A673 (cell line): Measurements from ENCODE around the gene TRIP4. TPM values are rescaled to one million over a fixed set of nuclear protein-coding genes. Genes with fewer than 3 reads are reported as not detected.

Source experiments
- BruUV-seq: library from RNA; stranded (reverse); fragments of 400-500 nt; replicated peaks from 2 replicates; lab custom pipeline; 2021; lab: Mats Ljungman, UMichigan
- CTCF ChIA-PET: fragments of 300-600 bp; sonication (Branson Sonifier 250); formaldehyde crosslinking; loops from one replicate; lab custom pipeline; 2022; ENCODE audit warnings: antibody characterized with exemption; lab: Charles Lee
- POLR2A ChIA-PET: fragments of 300-600 bp; sonication (Branson Sonifier 250); formaldehyde crosslinking; loops from one replicate; lab custom pipeline; 2022; ENCODE audit warnings: antibody characterized with exemption; ENCODE audit not compliant: low non-redundant PET; lab: Charles Lee
- DNase-seq: peaks from one replicate; pipeline ENCODE4 v3.0.0-alpha.2; 2015; ENCODE audit warnings: low spot score
- H3K27ac ChIP-seq: fragments of 200-600 bp; sonication (generic); 2 replicates; pipeline ENCODE4 v1.5.1; 2016; ENCODE audit warnings: mixed run types, low read depth, mild to moderate bottlenecking, mixed read lengths, antibody characterized with exemption, low read length; ENCODE audit not compliant: poor library complexity, severe bottlenecking
- H3K27me3 ChIP-seq: fragments of 200-600 bp; sonication (generic); replicated peaks from 2 replicates; pipeline ENCODE4 v1.6.1; 2017; ENCODE audit warnings: mixed run types, low read depth, mild to moderate bottlenecking, mixed read lengths, antibody characterized with exemption, low read length; ENCODE audit not compliant: insufficient read depth, poor library complexity
- H3K36me3 ChIP-seq: fragments of 200-600 bp; sonication (generic); 2 replicates; pipeline ENCODE4 v1.6.1; 2016; ENCODE audit warnings: mixed run types, mild to moderate bottlenecking, mixed read lengths, antibody characterized with exemption, low read length; ENCODE audit not compliant: insufficient read depth, poor library complexity, severe bottlenecking
- H3K4me1 ChIP-seq: fragments of 200-600 bp; sonication (generic); 2 replicates; pipeline ENCODE4 v1.6.1; 2017; ENCODE audit warnings: mixed run types, mild to moderate bottlenecking, mixed read lengths, antibody characterized with exemption, low read length; ENCODE audit not compliant: insufficient read depth, poor library complexity, severe bottlenecking
- H3K4me3 ChIP-seq: fragments of 200-600 bp; sonication (generic); 2 replicates; pipeline ENCODE4 v1.5.1; 2016; ENCODE audit warnings: low read depth, mixed run types, mild to moderate bottlenecking, mixed read lengths, low read length; ENCODE audit not compliant: poor library complexity, severe bottlenecking
- H3K9me3 ChIP-seq: fragments of 200-600 bp; sonication (generic); 2 replicates; pipeline ENCODE4 v1.6.1; 2016; ENCODE audit warnings: mixed run types, low read depth, mild to moderate bottlenecking, mixed read lengths, antibody characterized with exemption, low read length; ENCODE audit not compliant: poor library complexity, severe bottlenecking
- CTCF ChIP-seq: fragments of 300-800, 200-600 bp; sonication (generic); conservative IDR thresholded peaks from 2 replicates; pipeline ENCODE4 v1.5.1; 2017; ENCODE audit warnings: low read depth, mild to moderate bottlenecking, antibody characterized with exemption, low read length, moderate library complexity, mixed read lengths
- EZH2 ChIP-seq: fragments of 200-600 bp; sonication (generic); IDR thresholded peaks from 2 replicates; pipeline ENCODE4 v1.6.1; 2017; ENCODE audit warnings: borderline replicate concordance, low read depth, mild to moderate bottlenecking, mixed read lengths, antibody characterized with exemption, low read length; ENCODE audit not compliant: poor library complexity, severe bottlenecking
- intact Hi-C: fragments of 100-400 bp; cut with micrococcal nuclease; formaldehyde crosslinking; loops from one replicate; pipeline ENCODE4 v1.10.0; 2022; ENCODE audit not compliant: unreplicated experiment
- total RNA-seq: library from RNA; stranded (reverse); gene quantifications from 2 replicates; pipeline ENCODE4 v1.2.3, GENCODE V29; 2021

Gene TRIP4
- total RNA-seq, 1 experiment from 2014 or later = 24.9 TPM

GRCh38 chr15:64354688-64355344 lies 32.8 kb upstream of the TRIP4 start:
- no peak for DNase-seq
- CTCF ChIA-PET = no interaction called here
- TF ChIP-seq EZH2 (no peak), CTCF (no peak)
- intact Hi-C loops = no loop called here
- Histone ChIP-seq H3K4me1 (peaks cover 31% of the 10 kb centered on the region), H3K4me3 (peak overlapping the region; percentile 94), H3K9me3 (no peaks in the 10 kb centered on the region), H3K36me3 (no peaks in the 10 kb centered on the region), H3K27me3 (no peaks in the 10 kb centered on the region), H3K27ac (peak overlapping the region; percentile 89)
- POLR2A ChIA-PET = no interaction called here
- no TSS peak for BruUV-seq

- TF ChIP-seq EZH2 (no peak), CTCF (no peak)
- TSS peak; percentile 43 for BruUV-seq
- Histone ChIP-seq H3K36me3 (no peaks in the 10 kb centered on the region), H3K4me1 (peaks cover 30% of the 10 kb centered on the region), H3K4me3 (peak overlapping the region; percentile 94), H3K27me3 (no peaks in the 10 kb centered on the region), H3K9me3 (no peaks in the 10 kb centered on the region), H3K27ac (peak overlapping the region; percentile 89)
- POLR2A ChIA-PET = no interaction called here
- intact Hi-C loops = no loop called here
- CTCF ChIA-PET = interaction anchor here (0.6 to 1.4 kb wide), 3 partner anchors 11 to 202 kb away, joined by 4 read pairs; no protein-coding TSS in a partner anchor
- DNase-seq = peak; percentile 29
These were observed 32.2 kb upstream of the TRIP4 start for GRCh38 chr15:64355348-64355943.

- BruUV-seq = no TSS peak
- CTCF ChIA-PET = interaction anchor here (0.6 to 1.4 kb wide), 4 partner anchors 11 to 203 kb away, joined by 3 to 4 read pairs (median 4); no protein-coding TSS in a partner anchor
These were observed 31.5 kb upstream of the TRIP4 start, which contains the start of gene CSNK1G1 for GRCh38 chr15:64355944-64356709. TSS of gene CSNK1G1 (minus strand) at chr15:64356173. CDS start at chr15:64300499, 55,674 bp downstream.

More at GRCh38 chr15:64355944-64356709, 31.5 kb upstream of the TRIP4 start, which contains the start of gene CSNK1G1:
- POLR2A ChIA-PET = interaction anchor here (0.5 kb wide), 1 partner anchor 104 kb away, joined by 3 read pairs; no protein-coding TSS in a partner anchor
- TF ChIP-seq CTCF (peak; percentile 61), EZH2 (no peak)
- intact Hi-C loops = loop anchor here (1.0 kb wide), 2 partner anchors 147 to 193 kb away; partner anchors contain the start of gene PPIB
- Histone ChIP-seq H3K36me3 (no peaks in the 10 kb centered on the region), H3K4me1 (peaks cover 24% of the 10 kb centered on the region), H3K27me3 (no peaks in the 10 kb centered on the region), H3K4me3 (peak within 1 kb of the TSS; percentile 94), H3K27ac (peak within 1 kb of the TSS; percentile 89), H3K9me3 (no peaks in the 10 kb centered on the region)
- DNase-seq = peak; percentile 99
